Glutamatergic neuron (in vitro differentiated cells): ENCODE measurements around the gene ATG4B. TPM values are rescaled to one million over a fixed set of nuclear protein-coding genes. Genes with fewer than 3 reads are reported as not detected.

Experiments used
- DNase-seq: peaks from one replicate; pipeline ENCODE4 v3.0.0; 2022
- H3K27ac Mint-ChIP-seq: one replicate; pipeline ENCODE4 v1.8.0; 2020; ENCODE audit warnings: mild to moderate bottlenecking, mixed read lengths, inconsistent platforms; ENCODE audit not compliant: unreplicated experiment
- H3K27me3 Mint-ChIP-seq: one replicate; pipeline ENCODE4 v1.8.0; 2020; ENCODE audit warnings: mild to moderate bottlenecking, moderate library complexity, mixed read lengths, inconsistent platforms; ENCODE audit not compliant: unreplicated experiment
- H3K36me3 Mint-ChIP-seq: one replicate; pipeline ENCODE4 v1.8.0; 2020; ENCODE audit warnings: mild to moderate bottlenecking, mixed read lengths, inconsistent platforms; ENCODE audit not compliant: unreplicated experiment
- H3K4me1 Mint-ChIP-seq: one replicate; pipeline ENCODE4 v1.8.0; 2020; ENCODE audit warnings: mild to moderate bottlenecking, low read depth, mixed read lengths, inconsistent platforms; ENCODE audit not compliant: unreplicated experiment
- H3K4me3 Mint-ChIP-seq: one replicate; pipeline ENCODE4 v1.8.0; 2020; ENCODE audit warnings: mild to moderate bottlenecking, mixed read lengths, inconsistent platforms; ENCODE audit not compliant: unreplicated experiment
- H3K9me3 Mint-ChIP-seq: one replicate; pipeline ENCODE4 v1.8.0; 2020; ENCODE audit warnings: mild to moderate bottlenecking, moderate library complexity, mixed read lengths, inconsistent platforms; ENCODE audit not compliant: unreplicated experiment
- CTCF ChIP-seq: fragments of 200-600 bp; sonication (generic); IDR thresholded peaks from one replicate; pipeline ENCODE4 v1.5.0; 2021; ENCODE audit not compliant: partially characterized antibody, unreplicated experiment
- total RNA-seq: library from RNA; stranded (reverse); fragmentation: NEBNext Ultra II Directional; extraction: Animal tissue kit (Norgen Biotek cat#: 25700); gene quantifications from one replicate; pipeline ENCODE4 v1.2.1, GENCODE V29; 2021; ENCODE audit not compliant: unreplicated experiment

Gene ATG4B
- total RNA-seq, 1 donor from 2014 or later = 115 TPM

GRCh38 chr2:241627675-241628074 lies 9.8 kb upstream of the ATG4B start:
- H3K4me3 Mint-ChIP-seq = no peak overlapping the region
- no peaks in the 10 kb centered on the region for H3K36me3 Mint-ChIP-seq
- no peaks in the 10 kb centered on the region for H3K27me3 Mint-ChIP-seq
- H3K4me1 Mint-ChIP-seq = no peaks in the 10 kb centered on the region
- no peak for DNase-seq
- no peaks in the 10 kb centered on the region for H3K9me3 Mint-ChIP-seq
- TF ChIP-seq CTCF = no peak
- H3K27ac Mint-ChIP-seq = no peak overlapping the region

DNA sequence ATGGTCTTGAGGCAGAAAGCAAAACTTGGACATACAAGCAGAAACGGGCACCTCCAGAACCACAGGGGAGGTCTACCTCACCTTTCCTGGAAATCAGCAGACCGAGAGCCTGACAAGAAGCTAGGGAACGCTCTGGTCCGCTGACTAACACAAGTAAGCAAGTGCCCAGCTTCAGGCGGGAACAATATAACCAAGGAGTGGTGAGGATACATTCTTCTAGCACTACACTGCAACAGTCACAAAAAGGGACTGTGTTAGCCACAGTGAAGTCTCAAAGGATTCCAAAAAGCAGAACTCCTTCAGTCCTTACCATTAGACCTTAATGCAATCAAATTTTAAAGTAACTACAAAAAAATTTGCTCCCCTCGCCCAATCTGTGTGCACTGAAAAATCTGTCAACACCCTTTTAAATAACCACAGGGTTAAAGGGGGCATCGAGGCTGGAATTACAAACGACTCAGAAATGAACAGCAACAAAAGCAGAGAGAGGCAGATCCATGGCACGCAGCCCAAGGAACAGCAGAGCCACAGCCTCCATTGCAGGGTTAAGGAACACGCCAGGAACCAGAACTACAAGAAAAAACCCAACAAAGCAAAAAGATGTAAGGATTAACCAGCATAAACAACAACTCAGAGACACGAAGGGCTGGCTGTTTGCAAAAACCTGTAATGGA lies 7.6 kb upstream of the ATG4B start:
- no peak overlapping the region for H3K27ac Mint-ChIP-seq
- no peaks in the 10 kb centered on the region for H3K4me1 Mint-ChIP-seq
- H3K27me3 Mint-ChIP-seq = no peaks in the 10 kb centered on the region
- no peak for DNase-seq
- no peaks in the 10 kb centered on the region for H3K36me3 Mint-ChIP-seq
- no peak for TF ChIP-seq CTCF
- H3K9me3 Mint-ChIP-seq = no peaks in the 10 kb centered on the region
- H3K4me3 Mint-ChIP-seq = no peak overlapping the region

DNA sequence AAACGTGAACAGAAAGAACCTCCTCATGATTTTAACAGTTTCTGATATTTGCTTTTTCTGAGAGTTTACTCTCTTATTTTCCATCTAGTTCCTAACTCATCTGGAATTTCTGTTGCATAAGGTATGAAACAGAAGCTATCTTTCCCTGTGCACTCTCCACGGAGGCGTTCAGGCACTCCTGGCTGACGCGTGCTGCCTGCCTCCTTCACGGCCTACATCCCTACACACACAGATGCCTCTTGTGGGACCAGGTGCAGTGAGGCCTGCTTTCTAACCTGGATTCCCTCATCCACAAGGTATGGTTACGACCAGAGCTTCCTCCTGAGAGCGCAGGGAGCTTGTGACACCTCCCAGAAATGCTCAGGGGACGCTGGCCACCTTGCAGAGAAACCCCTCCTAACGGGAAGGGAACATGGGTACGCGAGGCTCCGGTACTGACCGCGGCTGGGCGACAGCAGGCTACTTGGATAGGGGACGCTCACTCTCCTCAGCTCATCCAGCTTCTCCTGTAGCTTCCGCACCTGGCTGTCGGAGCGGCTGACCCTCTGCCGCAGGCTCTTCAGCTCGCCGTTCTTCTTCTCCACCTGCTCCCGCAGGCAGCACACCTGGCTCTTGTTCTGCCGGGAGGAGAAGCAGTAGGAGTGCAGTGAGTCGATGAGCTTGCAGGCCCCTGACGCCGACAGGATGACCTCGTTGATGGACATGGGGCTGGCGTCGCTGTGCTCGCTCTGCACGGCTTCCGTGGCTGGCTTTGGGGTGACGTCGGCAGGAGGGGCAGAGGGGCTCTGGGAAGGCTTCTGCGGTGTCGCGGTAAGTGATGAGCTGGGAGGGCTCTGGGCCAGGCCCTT lies 4.8 kb upstream of the ATG4B start:
- Mint-ChIP-seq H3K27me3 (peaks cover 3% of the 10 kb centered on the region), H3K4me1 (peaks cover 2% of the 10 kb centered on the region), H3K9me3 (peaks cover 4% of the 10 kb centered on the region), H3K36me3 (no peaks in the 10 kb centered on the region), H3K27ac (no peak overlapping the region), H3K4me3 (no peak overlapping the region)
- TF ChIP-seq CTCF = no peak
- no peak for DNase-seq

DNA sequence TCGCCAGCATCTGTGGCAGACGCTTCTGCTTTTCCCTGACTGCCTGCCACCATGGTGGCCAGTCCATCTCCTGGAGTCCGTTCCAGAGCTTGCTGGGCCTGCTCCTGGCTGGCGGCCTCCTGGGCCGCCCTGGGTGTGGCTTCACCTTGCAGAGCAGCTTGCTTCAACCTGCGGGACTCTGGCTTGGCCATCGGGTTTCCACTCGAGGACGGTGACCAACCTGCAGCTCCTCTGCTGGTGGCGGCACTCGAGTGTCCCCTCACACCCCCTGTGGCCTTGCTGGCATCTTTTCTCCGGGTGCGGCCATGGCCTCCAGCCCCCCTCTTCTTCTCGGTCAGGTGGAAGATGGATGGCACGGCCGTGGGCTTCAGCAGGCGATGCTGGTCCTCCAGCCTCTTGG lies 3.9 kb upstream of the ATG4B start:
- Mint-ChIP-seq H3K4me3 (no peak overlapping the region), H3K9me3 (peaks cover 10% of the 10 kb centered on the region), H3K27ac (no peak overlapping the region), H3K4me1 (peaks cover 8% of the 10 kb centered on the region), H3K36me3 (no peaks in the 10 kb centered on the region), H3K27me3 (peaks cover 6% of the 10 kb centered on the region)
- DNase-seq = no peak
- no peak for TF ChIP-seq CTCF

GRCh38 chr2:241635756-241636155 lies 1.7 kb upstream of the ATG4B start:
- H3K27me3 Mint-ChIP-seq = peaks cover 6% of the 10 kb centered on the region
- no peak for TF ChIP-seq CTCF
- peaks cover 12% of the 10 kb centered on the region for H3K36me3 Mint-ChIP-seq
- DNase-seq = no peak
- H3K4me1 Mint-ChIP-seq = peaks cover 15% of the 10 kb centered on the region
- peak overlapping the region; percentile 68 for H3K27ac Mint-ChIP-seq
- H3K9me3 Mint-ChIP-seq = peaks cover 11% of the 10 kb centered on the region
- peak overlapping the region; percentile 85 for H3K4me3 Mint-ChIP-seq
